ENCODE measurements around the gene SH3BP2.

SH3BP2 gene

DNA sequence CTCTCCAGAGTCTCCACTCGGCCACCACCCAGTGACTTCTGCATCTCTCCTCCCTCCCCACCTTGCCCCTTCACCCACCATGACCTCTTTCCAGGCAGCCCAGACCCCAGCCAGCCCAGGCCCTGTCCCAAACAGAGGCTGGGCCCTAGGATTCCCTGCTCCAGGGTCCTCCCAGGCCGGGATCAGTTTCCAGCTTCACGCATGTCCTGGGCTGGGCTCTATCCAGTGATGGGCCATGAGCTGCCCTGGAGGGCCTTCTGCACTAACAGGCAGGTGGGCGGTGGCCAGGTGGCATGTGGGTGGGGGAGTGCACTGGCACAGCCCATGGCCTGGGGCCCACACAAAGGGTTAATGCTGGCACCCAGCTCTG, 30.4 kb downstream of the SH3BP2 start:
- no peaks in the 10 kb centered on the region for H3K36me3 ChIP-seq

GRCh38 chr4:2823671-2824328, 30.9 kb downstream of the SH3BP2 start:
- peak; percentile 26 for DNase-seq
- no peak for TF ChIP-seq CTCF (IDR thresholded peaks at IDR 0.05; ENCODE audit: low read depth, low read length)
- Histone ChIP-seq H3K9me3 (no peaks in the 10 kb centered on the region), H3K27me3 (no peaks in the 10 kb centered on the region), H3K36me3 (no peaks in the 10 kb centered on the region), H3K4me3 (ENCODE audit: low read depth, low read length) (no peak overlapping the region), H3K4me1 (no peaks in the 10 kb centered on the region)

More for the DNA sequence above, 30.4 kb downstream of the SH3BP2 start:
- Histone ChIP-seq H3K4me1 (no peaks in the 10 kb centered on the region), H3K4me3 (ENCODE audit: low read depth, low read length) (no peak overlapping the region), H3K9me3 (no peaks in the 10 kb centered on the region), H3K27me3 (no peaks in the 10 kb centered on the region)
- DNase-seq = peak; percentile 19
- TF ChIP-seq CTCF (IDR thresholded peaks at IDR 0.05; ENCODE audit: low read depth, low read length) = no peak

DNA sequence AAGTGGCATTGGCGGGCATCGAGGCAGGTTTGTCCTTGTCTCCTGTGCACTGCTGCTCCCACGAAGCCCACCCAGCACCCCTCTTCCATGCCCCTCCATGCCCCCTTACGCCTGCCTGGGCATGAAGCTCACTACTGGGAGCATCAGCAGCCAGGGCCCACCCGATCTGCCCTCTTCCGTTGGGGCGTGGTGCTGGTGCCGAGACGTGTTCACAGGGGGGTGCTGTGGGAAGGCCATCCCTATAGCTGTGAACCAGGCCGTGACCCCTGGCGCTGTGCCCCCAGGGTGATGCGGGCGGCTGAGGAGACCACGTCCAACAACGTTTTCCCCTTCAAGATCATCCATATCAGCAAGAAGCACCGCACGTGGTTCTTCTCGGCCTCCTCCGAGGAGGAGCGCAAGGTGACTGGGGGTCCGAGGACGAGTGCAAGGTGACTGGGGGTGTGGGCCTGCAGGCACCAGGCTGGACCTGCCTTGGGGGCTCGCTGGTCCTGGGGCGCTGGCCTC, 31.5 kb downstream of the SH3BP2 start:
- H3K27me3 ChIP-seq = no peaks in the 10 kb centered on the region
- peak; percentile 4 for DNase-seq
- no peak for TF ChIP-seq CTCF (IDR thresholded peaks at IDR 0.05; ENCODE audit: low read depth, low read length)
- no peaks in the 10 kb centered on the region for H3K36me3 ChIP-seq
- no peaks in the 10 kb centered on the region for H3K4me1 ChIP-seq
- no peak overlapping the region for H3K4me3 ChIP-seq (ENCODE audit: low read depth, low read length)
- H3K9me3 ChIP-seq = no peaks in the 10 kb centered on the region

GRCh38 chr4:2824836-2825381, 32.0 kb downstream of the SH3BP2 start:
- Histone ChIP-seq H3K36me3 (no peaks in the 10 kb centered on the region), H3K9me3 (no peaks in the 10 kb centered on the region), H3K27me3 (no peaks in the 10 kb centered on the region), H3K4me1 (no peaks in the 10 kb centered on the region), H3K4me3 (ENCODE audit: low read depth, low read length) (no peak overlapping the region)
- DNase-seq = no peak
- no peak for TF ChIP-seq CTCF (IDR thresholded peaks at IDR 0.05; ENCODE audit: low read depth, low read length)

DNA sequence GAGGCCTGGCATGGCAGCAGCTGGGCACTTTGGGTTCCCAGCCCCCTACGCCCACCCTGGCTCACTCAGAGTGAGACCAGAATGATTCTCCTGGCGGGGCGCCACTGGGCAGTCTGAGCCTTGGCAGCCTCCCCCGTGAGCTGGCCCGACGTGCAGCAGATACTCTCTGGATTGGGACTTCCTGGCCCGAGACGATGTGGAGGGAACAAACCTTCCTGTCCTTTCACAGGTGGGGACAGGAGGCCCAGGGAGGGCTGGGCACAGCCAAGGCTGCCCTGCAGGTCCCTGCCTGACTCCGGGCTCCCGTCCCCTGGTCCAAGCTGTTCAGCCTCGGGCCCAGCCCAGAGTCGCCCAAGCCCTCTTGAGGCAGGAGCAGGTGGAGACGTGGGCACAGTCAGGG, 32.9 kb downstream of the SH3BP2 start:
- no peaks in the 10 kb centered on the region for H3K27me3 ChIP-seq
- H3K4me1 ChIP-seq = no peaks in the 10 kb centered on the region
- H3K9me3 ChIP-seq = no peaks in the 10 kb centered on the region
- no peak for TF ChIP-seq CTCF (IDR thresholded peaks at IDR 0.05; ENCODE audit: low read depth, low read length)
- H3K36me3 ChIP-seq = no peaks in the 10 kb centered on the region; the same call in 1 of the 2 replicates
- peak; percentile 20 for DNase-seq
- no peak overlapping the region for H3K4me3 ChIP-seq (ENCODE audit: low read depth, low read length)
